Breast epithelium (tissue), 3 donors: ENCODE measurements around the gene ARHGAP18.

Experiments
- POLR2A ChIP-seq: fragments of 450-650 bp; IDR thresholded peaks from one replicate; pipeline ENCODE4 v1.6.1; 2016; ENCODE audit warnings: antibody characterized with exemption, mild to moderate bottlenecking, moderate library complexity
- TF ChIP-seq, protein P1 (sequence below), 3 donors: fragments of 450-650 bp; IDR thresholded peaks; one replicate each; pipeline ENCODE4 v1.5.1; 2016 to 2017; ENCODE audit warnings: antibody characterized with exemption in 3 of 3, mild to moderate bottlenecking in 3 of 3, moderate library complexity in 3 of 3

DNA sequence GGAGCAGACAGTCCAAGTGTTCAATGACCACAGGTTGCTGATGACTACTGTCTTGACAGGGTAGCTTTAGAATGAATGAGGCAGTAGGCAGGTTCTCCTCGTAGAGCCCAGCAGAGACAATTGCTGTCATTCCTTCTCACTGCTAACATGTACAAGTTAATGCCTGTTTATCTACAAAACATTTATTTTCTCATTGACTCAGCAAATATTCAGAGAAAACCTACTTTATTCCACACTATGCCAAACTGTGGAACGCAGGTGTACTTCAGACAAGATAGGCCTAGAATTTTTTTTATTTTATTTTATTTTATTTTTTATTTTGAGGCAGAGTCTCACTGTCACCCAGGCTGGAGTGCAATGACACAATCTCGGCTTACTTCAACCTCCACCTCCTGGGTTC is 50.8 kb downstream of the ARHGAP18 start:
- TF ChIP-seq, protein P1, sequence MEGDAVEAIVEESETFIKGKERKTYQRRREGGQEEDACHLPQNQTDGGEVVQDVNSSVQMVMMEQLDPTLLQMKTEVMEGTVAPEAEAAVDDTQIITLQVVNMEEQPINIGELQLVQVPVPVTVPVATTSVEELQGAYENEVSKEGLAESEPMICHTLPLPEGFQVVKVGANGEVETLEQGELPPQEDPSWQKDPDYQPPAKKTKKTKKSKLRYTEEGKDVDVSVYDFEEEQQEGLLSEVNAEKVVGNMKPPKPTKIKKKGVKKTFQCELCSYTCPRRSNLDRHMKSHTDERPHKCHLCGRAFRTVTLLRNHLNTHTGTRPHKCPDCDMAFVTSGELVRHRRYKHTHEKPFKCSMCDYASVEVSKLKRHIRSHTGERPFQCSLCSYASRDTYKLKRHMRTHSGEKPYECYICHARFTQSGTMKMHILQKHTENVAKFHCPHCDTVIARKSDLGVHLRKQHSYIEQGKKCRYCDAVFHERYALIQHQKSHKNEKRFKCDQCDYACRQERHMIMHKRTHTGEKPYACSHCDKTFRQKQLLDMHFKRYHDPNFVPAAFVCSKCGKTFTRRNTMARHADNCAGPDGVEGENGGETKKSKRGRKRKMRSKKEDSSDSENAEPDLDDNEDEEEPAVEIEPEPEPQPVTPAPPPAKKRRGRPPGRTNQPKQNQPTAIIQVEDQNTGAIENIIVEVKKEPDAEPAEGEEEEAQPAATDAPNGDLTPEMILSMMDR (IDR thresholded peaks at IDR 0.05) = no peak
- TF ChIP-seq POLR2A = no peak
